Testis (tissue), 2 donors: ENCODE results near the gene UBE2J1.

ENCODE experiments used
- CTCF ChIP-seq, 3 experiments: fragments of 450-650 bp in 2 of 3; fragments of 200-600 bp in 1 of 3; sonication (generic) in 1 of 3; IDR thresholded peaks; one replicate each; pipeline ENCODE4 v1.5.1; 2016 to 2019; ENCODE audit warnings: antibody characterized with exemption in 3 of 3, mild to moderate bottlenecking in 2 of 3, moderate library complexity in 1 of 3
- POLR2A ChIP-seq: fragments of 450-650 bp; IDR thresholded peaks from one replicate; pipeline ENCODE4 v1.6.1; 2017; ENCODE audit warnings: antibody characterized with exemption, mild to moderate bottlenecking, moderate library complexity

- no peak for TF ChIP-seq CTCF (IDR thresholded peaks at IDR 0.05)
- no peak for TF ChIP-seq POLR2A
Observed at GRCh38 chr6:89320012-89320559, 32.4 kb downstream of the UBE2J1 start.
